NB4 (cell line): ENCODE measurements around the gene PSMB3.

Source experiments
- DNase-seq: peaks from one replicate; pipeline ENCODE4 v3.0.0; 2010; ENCODE audit warnings: low read depth
- H3K4me3 ChIP-seq: one replicate; pipeline ENCODE4 v1.5.1; 2011; ENCODE audit warnings: mild to moderate bottlenecking, low read depth, low read length, moderate library complexity
- CTCF ChIP-seq: IDR thresholded peaks from one replicate; pipeline ENCODE4 v1.5.1; 2012; ENCODE audit warnings: low read depth, low read length
- MAX ChIP-seq: IDR thresholded peaks from 2 replicates; pipeline ENCODE4 v1.6.1; 2011; ENCODE audit warnings: low read depth, low read length
- MYC ChIP-seq: IDR thresholded peaks from 2 replicates; pipeline ENCODE4 v1.6.1; 2011; ENCODE audit warnings: low read depth, low read length
- POLR2A ChIP-seq: IDR thresholded peaks from 2 replicates; pipeline ENCODE4 v1.6.1; 2011; ENCODE audit warnings: mild to moderate bottlenecking; ENCODE audit not compliant: insufficient read length; ENCODE audit errors: extremely low read depth

Gene PSMB3

GRCh38 chr17:38761612-38762011, 9.1 kb downstream of the PSMB3 start:
- TF ChIP-seq CTCF = peak; percentile 71
- no peak for TF ChIP-seq MYC
- no peak overlapping the region for H3K4me3 ChIP-seq
- DNase-seq = peak; percentile 71

- H3K4me3 ChIP-seq = no peak overlapping the region
- TF ChIP-seq CTCF (no peak), MAX (no peak), MYC (no peak), POLR2A (no peak)
- DNase-seq = no peak
Measured at GRCh38 chr17:38762231-38762630, 9.7 kb downstream of the PSMB3 start.

GRCh38 chr17:38766341-38766740, 13.8 kb downstream of the PSMB3 start:
- H3K4me3 ChIP-seq = no peak overlapping the region
- no peak for TF ChIP-seq POLR2A
- no peak for TF ChIP-seq CTCF
- no peak for TF ChIP-seq MYC
- no peak for TF ChIP-seq MAX
- no peak for DNase-seq

- TF ChIP-seq POLR2A = no peak
- no peak for TF ChIP-seq MAX
- TF ChIP-seq CTCF = no peak
- no peak overlapping the region for H3K4me3 ChIP-seq
- DNase-seq = no peak
Measured at GRCh38 chr17:38768417-38768816, 15.9 kb downstream of the PSMB3 start.

- no peak overlapping the region for H3K4me3 ChIP-seq
- TF ChIP-seq MYC (no peak), MAX (no peak), POLR2A (no peak)
- no peak for DNase-seq
Measured at GRCh38 chr17:38773258-38773657, 20.7 kb downstream of the PSMB3 start.

- TF ChIP-seq MYC (no peak), POLR2A (no peak), CTCF (no peak), MAX (no peak)
- no peak overlapping the region for H3K4me3 ChIP-seq
- peak; percentile 61 for DNase-seq
Measured at GRCh38 chr17:38777641-38778250, 25.2 kb downstream of the PSMB3 start.
